GM12872 (cell line): Measurements from ENCODE around the gene KDM4C.

ENCODE experiments used
- CTCF ChIP-seq: IDR thresholded peaks from 3 replicates; pipeline ENCODE4 v1.5.1; 2011; ENCODE audit warnings: low read depth, mild to moderate bottlenecking, low read length, moderate library complexity; ENCODE audit not compliant: insufficient read depth

The KDM4C gene

GRCh38 chr9:7163932-7164331, 406.2 kb downstream of the KDM4C start:
- TF ChIP-seq CTCF, result no peak

GRCh38 chr9:7164440-7165330, 406.9 kb downstream of the KDM4C start:
- TF ChIP-seq CTCF, result no peak

GRCh38 chr9:7165331-7165975, 407.7 kb downstream of the KDM4C start:
- TF ChIP-seq CTCF, result no peak

- no peak for TF ChIP-seq CTCF
Observed at GRCh38 chr9:7166074-7166473, 408.3 kb downstream of the KDM4C start.

- no peak for TF ChIP-seq CTCF
Observed at GRCh38 chr9:7169717-7170389, 412.1 kb downstream of the KDM4C start.

GRCh38 chr9:7171396-7172153, 413.8 kb downstream of the KDM4C start:
- no peak for TF ChIP-seq CTCF
